GM21529 (cell line): ENCODE results near the gene ME2.
"Not testable (repeated sequence)": the region's sequence is repeated elsewhere in the genome, so short reads cannot be mapped to it uniquely, and the experiment has no call there.

Experiments
- ATAC-seq: cut with Tn5 transposase; IDR thresholded peaks from one replicate; pipeline ENCODE4 v1.9.1; 2021; ENCODE audit not compliant: unreplicated experiment

Gene ME2

GRCh38 chr18:50859793-50860555, 18.9 kb upstream of the ME2 start:
- ATAC-seq, result no peak

DNA sequence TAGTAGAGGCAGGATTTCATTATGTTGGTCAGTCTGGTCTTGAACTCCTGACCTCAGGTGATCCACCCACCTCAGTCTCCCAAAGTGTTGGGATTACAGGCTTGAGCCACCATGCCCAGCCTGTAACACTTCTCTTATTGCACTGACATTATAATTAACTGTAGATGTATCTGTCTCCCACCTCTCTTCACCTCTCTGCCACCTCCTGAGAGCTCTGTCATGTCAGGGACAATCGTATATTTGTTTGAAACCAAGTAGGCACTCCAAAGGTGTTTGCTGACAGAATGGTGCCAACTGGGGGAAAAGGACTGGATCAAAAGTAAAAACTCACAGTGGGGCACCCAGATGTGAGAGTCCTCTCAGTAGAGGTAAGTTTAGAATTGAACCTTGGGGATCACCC, 17.3 kb upstream of the ME2 start:
- ATAC-seq, result no peak

DNA sequence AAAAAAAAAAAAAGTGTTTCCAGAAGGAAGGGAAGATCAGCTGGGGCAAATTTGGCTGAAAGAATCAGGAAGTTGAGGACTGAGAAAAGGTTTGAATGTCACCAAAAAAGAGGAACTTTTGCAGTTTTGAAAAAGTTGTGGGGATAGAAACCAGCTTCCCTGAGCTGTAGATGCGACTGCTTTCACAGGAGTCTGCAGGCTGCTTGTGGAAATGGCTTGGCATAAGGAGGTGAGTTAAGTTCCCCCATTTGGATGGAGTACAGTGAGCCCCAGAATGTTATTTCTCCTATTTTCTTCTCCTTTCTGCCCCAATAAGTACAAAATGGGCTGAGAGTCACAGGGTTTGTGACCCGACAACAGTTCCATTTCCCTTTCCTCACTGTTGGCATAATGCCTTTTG, 16.5 kb upstream of the ME2 start:
- ATAC-seq, result no peak

GRCh38 chr18:50863840-50864375, 15.0 kb upstream of the ME2 start:
- ATAC-seq, result no peak

DNA sequence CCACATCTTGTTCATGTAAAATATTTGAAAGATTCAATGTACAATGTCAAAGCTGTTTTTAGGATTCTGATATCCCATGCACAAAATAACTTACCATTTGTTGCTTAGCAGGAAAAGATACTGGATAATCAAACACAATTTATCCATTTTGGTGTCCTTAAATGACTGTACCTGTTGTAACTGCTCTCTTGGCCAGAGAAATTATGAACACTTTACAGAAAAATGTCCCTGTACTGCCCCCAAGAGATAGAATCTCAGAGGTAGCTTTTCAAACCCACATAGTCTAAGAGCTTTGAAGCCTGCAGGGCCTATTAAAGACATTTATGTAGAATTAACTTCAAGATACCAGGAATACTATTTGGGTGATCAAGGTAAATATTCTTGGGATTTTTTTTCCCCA, 12.2 kb upstream of the ME2 start:
- no peak for ATAC-seq

GRCh38 chr18:50869150-50869549, 9.8 kb upstream of the ME2 start:
- ATAC-seq, result no peak

DNA sequence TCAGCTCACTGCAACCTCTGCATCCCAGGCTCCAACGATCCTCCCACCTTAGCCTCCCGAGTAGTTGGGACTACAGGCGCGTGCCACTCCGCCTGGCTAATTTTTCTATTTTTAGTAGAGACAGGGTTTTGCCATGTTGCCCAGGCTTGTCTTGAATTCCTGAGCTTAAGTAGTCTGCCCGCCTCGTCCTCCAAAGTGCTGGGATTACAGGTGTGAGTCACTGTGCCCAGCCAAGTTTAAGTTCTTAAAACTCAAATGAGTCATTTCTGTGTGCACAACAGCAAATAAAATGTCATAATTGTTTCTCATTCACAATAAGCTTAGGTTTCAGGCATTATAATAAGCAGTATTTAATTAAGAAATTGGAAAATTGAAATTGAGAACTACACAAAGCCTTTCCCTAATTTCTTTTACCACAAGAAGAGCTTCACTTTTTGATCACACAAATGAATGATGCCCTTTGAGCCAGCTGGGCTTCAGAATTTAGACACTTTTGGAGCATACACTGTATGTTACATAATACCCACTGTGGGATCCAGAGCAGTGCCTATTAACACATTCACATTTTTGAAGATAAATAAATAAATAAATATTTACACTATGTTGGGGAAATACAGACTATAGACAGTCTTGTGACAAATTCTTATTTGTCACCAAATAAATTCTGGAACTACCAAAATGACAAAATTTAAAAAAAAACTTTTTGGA, 8.6 kb upstream of the ME2 start:
- ATAC-seq, result no peak

- ATAC-seq, result no peak
Observed at GRCh38 chr18:50871846-50872245, 7.1 kb upstream of the ME2 start.

DNA sequence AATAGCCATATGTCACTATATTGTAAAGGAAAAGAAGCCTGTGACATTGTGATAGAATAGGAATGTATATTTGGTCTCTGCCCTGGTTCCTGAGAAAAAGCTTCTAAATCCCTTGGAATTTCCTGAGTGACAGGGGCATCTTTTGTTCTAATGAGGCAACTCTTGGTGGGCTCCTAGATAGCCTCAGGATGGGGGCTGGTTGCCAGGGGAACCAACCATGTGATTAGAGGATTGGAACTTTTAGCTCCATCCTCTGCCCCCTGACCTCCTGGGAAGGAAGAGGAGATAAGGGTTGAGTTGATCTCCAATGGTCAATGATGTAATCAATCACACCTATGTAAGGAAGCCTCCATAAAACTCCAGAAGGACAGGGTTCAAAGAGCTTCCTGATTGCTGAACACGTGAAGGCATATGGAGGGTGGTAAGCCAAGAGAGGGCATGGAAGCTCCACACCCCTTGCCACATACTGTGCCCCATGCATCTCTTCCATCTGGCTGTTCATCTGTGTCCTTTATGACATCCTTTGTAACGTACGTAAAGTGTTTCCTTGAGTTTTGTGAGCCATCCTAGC, 2.9 kb upstream of the ME2 start:
- ATAC-seq, result no peak

- no peak for ATAC-seq
Observed at GRCh38 chr18:50877545-50878265, 1.2 kb upstream of the ME2 start.

GRCh38 chr18:50879302-50880118, 592 bp downstream of the ME2 start:
- peak; percentile 25 for ATAC-seq

GRCh38 chr18:50880119-50880465, 1.2 kb downstream of the ME2 start:
- ATAC-seq, result no peak

GRCh38 chr18:50880944-50881343, 2.0 kb downstream of the ME2 start:
- ATAC-seq, result not testable (repeated sequence)

GRCh38 chr18:50886929-50887328, 8.0 kb downstream of the ME2 start:
- ATAC-seq, result no peak

GRCh38 chr18:50895350-50896045, 16.6 kb downstream of the ME2 start:
- no peak for ATAC-seq

DNA sequence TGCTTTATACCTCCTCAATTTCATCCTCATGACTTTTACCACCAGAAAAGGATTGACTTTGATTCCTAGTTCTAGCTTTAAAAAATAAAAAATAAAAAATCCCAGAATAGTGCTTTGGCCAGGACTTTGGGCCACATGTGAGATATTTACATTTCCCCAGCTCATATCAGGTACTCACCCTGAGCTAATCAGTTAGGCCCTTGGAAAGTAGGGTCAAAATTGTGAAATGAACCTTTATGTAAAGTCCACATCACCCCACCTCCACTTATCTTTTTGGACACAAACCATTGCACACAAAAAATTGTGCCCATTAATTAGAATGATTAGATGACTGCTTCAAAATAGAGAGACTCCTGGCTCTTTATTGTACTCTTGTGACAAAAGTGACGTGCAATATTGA, 17.2 kb downstream of the ME2 start:
- no peak for ATAC-seq

DNA sequence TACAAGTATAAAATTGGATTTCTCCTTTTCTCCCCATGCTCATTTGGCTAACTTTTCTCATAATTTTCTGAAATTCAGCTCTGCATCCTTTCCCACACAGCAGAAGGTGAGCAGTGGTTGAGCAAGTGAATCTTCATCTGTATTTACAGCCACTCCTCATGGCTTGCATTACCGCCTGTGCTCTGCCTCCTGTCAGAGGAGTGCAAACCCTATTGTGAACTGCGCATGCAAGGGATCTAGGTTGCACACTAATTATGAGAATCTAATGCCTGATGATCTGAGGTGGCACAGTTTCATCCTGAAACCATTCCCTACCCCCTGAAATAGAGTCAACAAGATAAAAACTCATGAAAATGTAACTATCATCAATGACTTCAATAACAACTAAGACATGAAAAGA, 20.0 kb downstream of the ME2 start:
- no peak for ATAC-seq

- ATAC-seq, result no peak
Observed at GRCh38 chr18:50902797-50903196, 23.9 kb downstream of the ME2 start.

DNA sequence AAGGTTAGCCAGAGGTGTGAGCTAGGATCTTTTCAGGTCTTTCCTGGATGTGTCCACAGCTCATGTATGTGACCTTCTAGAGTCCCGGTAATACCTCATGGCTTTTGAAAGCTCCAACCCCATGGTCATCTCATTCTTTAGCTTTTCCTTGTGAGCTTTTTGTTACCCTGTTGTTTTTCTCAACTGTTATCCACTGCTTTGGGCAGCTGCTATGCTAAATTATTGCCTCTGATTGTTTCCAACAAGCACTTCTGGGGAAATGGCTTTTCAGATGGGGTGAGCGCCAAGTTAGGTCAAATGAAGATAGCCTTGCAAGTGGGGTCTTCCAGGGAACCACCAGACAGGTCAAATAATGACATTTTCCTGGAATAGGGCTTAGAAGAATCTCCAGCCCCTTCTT, 27.9 kb downstream of the ME2 start:
- no peak for ATAC-seq

GRCh38 chr18:50909261-50909660, 30.3 kb downstream of the ME2 start:
- ATAC-seq, result no peak
